Activated naive CD4-positive, alpha-beta T cell treated with Interleukin-2 at 50 U/mL for 16 hours (primary cell): ENCODE results near the gene PLPP4.

Experiments used
- DNase-seq: peaks from one replicate; pipeline ENCODE4 v3.0.0-alpha.2; 2020

PLPP4 gene

GRCh38 chr10:120456626-120457430 lies at the start of gene PLPP4:
TSS of gene PLPP4 (plus strand) at chr10:120457227. CDS start at chr10:120457306, 79 bp downstream.
- no peak for DNase-seq

GRCh38 chr10:120409816-120410215 lies 47.2 kb upstream of the PLPP4 start:
- no peak for DNase-seq

GRCh38 chr10:120414946-120415345 lies 42.1 kb upstream of the PLPP4 start:
- no peak for DNase-seq

- no peak for DNase-seq
Measured at GRCh38 chr10:120415709-120416330, 41.2 kb upstream of the PLPP4 start.

- no peak for DNase-seq
Measured at GRCh38 chr10:120420421-120420820, 36.6 kb upstream of the PLPP4 start.

- no peak for DNase-seq
Measured at GRCh38 chr10:120421250-120421649, 35.8 kb upstream of the PLPP4 start.

GRCh38 chr10:120422457-120422856 lies 34.6 kb upstream of the PLPP4 start:
- DNase-seq, result no peak

- no peak for DNase-seq
Measured at GRCh38 chr10:120423431-120424197, 33.4 kb upstream of the PLPP4 start.

GRCh38 chr10:120424198-120424464 lies 32.9 kb upstream of the PLPP4 start:
- DNase-seq, result no peak

GRCh38 chr10:120426306-120426705 lies 30.7 kb upstream of the PLPP4 start:
- DNase-seq, result no peak

- no peak for DNase-seq
Measured at GRCh38 chr10:120428754-120429153, 28.3 kb upstream of the PLPP4 start.

GRCh38 chr10:120429395-120429794 lies 27.6 kb upstream of the PLPP4 start:
- no peak for DNase-seq

- DNase-seq, result no peak
Measured at GRCh38 chr10:120431251-120431651, 25.8 kb upstream of the PLPP4 start.

GRCh38 chr10:120432209-120432608 lies 24.8 kb upstream of the PLPP4 start:
- DNase-seq, result no peak

GRCh38 chr10:120433141-120433540 lies 23.9 kb upstream of the PLPP4 start:
- no peak for DNase-seq

- no peak for DNase-seq
Measured at GRCh38 chr10:120436439-120437112, 20.5 kb upstream of the PLPP4 start.

GRCh38 chr10:120437541-120437940 lies 19.5 kb upstream of the PLPP4 start:
- no peak for DNase-seq

- DNase-seq, result no peak
Measured at GRCh38 chr10:120451968-120452367, 5.1 kb upstream of the PLPP4 start.

- no peak for DNase-seq
Measured at GRCh38 chr10:120453319-120453718, 3.7 kb upstream of the PLPP4 start.

GRCh38 chr10:120453886-120454285 lies 3.1 kb upstream of the PLPP4 start:
- no peak for DNase-seq

GRCh38 chr10:120455004-120455403 lies 2.0 kb upstream of the PLPP4 start:
- no peak for DNase-seq

- no peak for DNase-seq
Measured at GRCh38 chr10:120455606-120456005, 1.4 kb upstream of the PLPP4 start.

- DNase-seq, result no peak
Measured at GRCh38 chr10:120456143-120456625, 843 bp upstream of the PLPP4 start.
